ENCODE results near the gene MLXIPL. TPM values are rescaled to one million over a fixed set of nuclear protein-coding genes. Genes with fewer than 3 reads are reported as not detected.

MLXIPL gene
- total RNA-seq, 1 donor: 0.42 TPM

GRCh38 chr7:73649576-73649975 is 25.3 kb upstream of the MLXIPL start:
- H3K27me3 ChIP-seq (ENCODE audit: insufficient read depth, low read length): peaks cover 52% of the 10 kb centered on the region
- no peak overlapping the region for H3K4me3 ChIP-seq (ENCODE audit: low read length)
- no peaks in the 10 kb centered on the region for H3K4me1 ChIP-seq (ENCODE audit: insufficient read depth, low read length)
- H3K9me3 ChIP-seq (ENCODE audit: low read depth, low read length): no peaks in the 10 kb centered on the region

GRCh38 chr7:73648593-73649332 is 24.4 kb upstream of the MLXIPL start:
- Histone ChIP-seq H3K4me3 (ENCODE audit: low read length) (no peak overlapping the region), H3K27me3 (ENCODE audit: insufficient read depth, low read length) (peaks cover 52% of the 10 kb centered on the region), H3K9me3 (ENCODE audit: low read depth, low read length) (no peaks in the 10 kb centered on the region), H3K4me1 (ENCODE audit: insufficient read depth, low read length) (no peaks in the 10 kb centered on the region)

GRCh38 chr7:73647725-73648592 is 23.6 kb upstream of the MLXIPL start:
- Histone ChIP-seq H3K4me1 (ENCODE audit: insufficient read depth, low read length) (no peaks in the 10 kb centered on the region), H3K9me3 (ENCODE audit: low read depth, low read length) (no peaks in the 10 kb centered on the region), H3K27me3 (ENCODE audit: insufficient read depth, low read length) (peaks cover 52% of the 10 kb centered on the region), H3K4me3 (ENCODE audit: low read length) (no peak overlapping the region)

- Histone ChIP-seq H3K4me1 (ENCODE audit: insufficient read depth, low read length) (no peaks in the 10 kb centered on the region), H3K27me3 (ENCODE audit: insufficient read depth, low read length) (peaks cover 49% of the 10 kb centered on the region), H3K9me3 (ENCODE audit: low read depth, low read length) (no peaks in the 10 kb centered on the region), H3K4me3 (ENCODE audit: low read length) (no peak overlapping the region)
Measured at GRCh38 chr7:73646785-73647724, 22.7 kb upstream of the MLXIPL start.

- H3K9me3 ChIP-seq (ENCODE audit: low read depth, low read length): no peaks in the 10 kb centered on the region
- H3K27me3 ChIP-seq (ENCODE audit: insufficient read depth, low read length): peaks cover 42% of the 10 kb centered on the region
- H3K4me3 ChIP-seq (ENCODE audit: low read length): no peak overlapping the region
- no peaks in the 10 kb centered on the region for H3K4me1 ChIP-seq (ENCODE audit: insufficient read depth, low read length)
Measured at GRCh38 chr7:73645643-73646174, 21.4 kb upstream of the MLXIPL start.

- H3K9me3 ChIP-seq (ENCODE audit: low read depth, low read length): no peaks in the 10 kb centered on the region
- peaks cover 35% of the 10 kb centered on the region for H3K27me3 ChIP-seq (ENCODE audit: insufficient read depth, low read length)
- H3K4me1 ChIP-seq (ENCODE audit: insufficient read depth, low read length): no peaks in the 10 kb centered on the region
- no peak overlapping the region for H3K4me3 ChIP-seq (ENCODE audit: low read length)
Measured at GRCh38 chr7:73644688-73645286, 20.5 kb upstream of the MLXIPL start.

GRCh38 chr7:73642834-73643233 is 18.5 kb upstream of the MLXIPL start:
- Histone ChIP-seq H3K27me3 (ENCODE audit: insufficient read depth, low read length) (peaks cover 19% of the 10 kb centered on the region), H3K9me3 (ENCODE audit: low read depth, low read length) (no peaks in the 10 kb centered on the region), H3K4me3 (ENCODE audit: low read length) (no peak overlapping the region), H3K4me1 (ENCODE audit: insufficient read depth, low read length) (no peaks in the 10 kb centered on the region)

- peaks cover 5% of the 10 kb centered on the region for H3K27me3 ChIP-seq (ENCODE audit: insufficient read depth, low read length)
- peaks cover 8% of the 10 kb centered on the region for H3K4me1 ChIP-seq (ENCODE audit: insufficient read depth, low read length)
- no peaks in the 10 kb centered on the region for H3K9me3 ChIP-seq (ENCODE audit: low read depth, low read length)
- H3K4me3 ChIP-seq (ENCODE audit: low read length): no peak overlapping the region
Measured at GRCh38 chr7:73638911-73639310, 14.6 kb upstream of the MLXIPL start.

GRCh38 chr7:73635428-73636200 is 11.3 kb upstream of the MLXIPL start:
- Histone ChIP-seq H3K27me3 (ENCODE audit: insufficient read depth, low read length) (peaks cover 12% of the 10 kb centered on the region), H3K9me3 (ENCODE audit: low read depth, low read length) (no peaks in the 10 kb centered on the region), H3K4me1 (ENCODE audit: insufficient read depth, low read length) (peaks cover 8% of the 10 kb centered on the region), H3K4me3 (ENCODE audit: low read length) (no peak overlapping the region)

GRCh38 chr7:73633844-73634243 is 9.5 kb upstream of the MLXIPL start:
- Histone ChIP-seq H3K27me3 (ENCODE audit: insufficient read depth, low read length) (peaks cover 15% of the 10 kb centered on the region), H3K4me3 (ENCODE audit: low read length) (no peak overlapping the region), H3K9me3 (ENCODE audit: low read depth, low read length) (no peaks in the 10 kb centered on the region), H3K4me1 (ENCODE audit: insufficient read depth, low read length) (peaks cover 8% of the 10 kb centered on the region)

GRCh38 chr7:73633323-73633722 is 9.0 kb upstream of the MLXIPL start:
- peaks cover 17% of the 10 kb centered on the region for H3K27me3 ChIP-seq (ENCODE audit: insufficient read depth, low read length)
- H3K4me1 ChIP-seq (ENCODE audit: insufficient read depth, low read length): peaks cover 8% of the 10 kb centered on the region
- no peak overlapping the region for H3K4me3 ChIP-seq (ENCODE audit: low read length)
- H3K9me3 ChIP-seq (ENCODE audit: low read depth, low read length): no peaks in the 10 kb centered on the region

- H3K4me3 ChIP-seq (ENCODE audit: low read length): no peak overlapping the region
- peaks cover 8% of the 10 kb centered on the region for H3K4me1 ChIP-seq (ENCODE audit: insufficient read depth, low read length)
- peaks cover 24% of the 10 kb centered on the region for H3K27me3 ChIP-seq (ENCODE audit: insufficient read depth, low read length)
- H3K9me3 ChIP-seq (ENCODE audit: low read depth, low read length): no peaks in the 10 kb centered on the region
Measured at GRCh38 chr7:73631558-73631957, 7.2 kb upstream of the MLXIPL start.

GRCh38 chr7:73628504-73628903 is 4.2 kb upstream of the MLXIPL start:
- Histone ChIP-seq H3K4me1 (ENCODE audit: insufficient read depth, low read length) (peaks cover 4% of the 10 kb centered on the region), H3K27me3 (ENCODE audit: insufficient read depth, low read length) (peaks cover 39% of the 10 kb centered on the region), H3K4me3 (ENCODE audit: low read length) (no peak overlapping the region), H3K9me3 (ENCODE audit: low read depth, low read length) (no peaks in the 10 kb centered on the region)

- Histone ChIP-seq H3K4me3 (ENCODE audit: low read length) (no peak overlapping the region), H3K27me3 (ENCODE audit: insufficient read depth, low read length) (peaks cover 49% of the 10 kb centered on the region), H3K9me3 (ENCODE audit: low read depth, low read length) (no peaks in the 10 kb centered on the region), H3K4me1 (ENCODE audit: insufficient read depth, low read length) (peaks cover 10% of the 10 kb centered on the region)
Measured at GRCh38 chr7:73626814-73627213, 2.5 kb upstream of the MLXIPL start.

Measured in mononuclear cell (primary cell).